AG04449 (cell line): ENCODE results near the gene ELK3.

Source experiments
- CTCF ChIA-PET: fragments of 350-600 bp; formaldehyde crosslinking; extraction: SDS; loops from one replicate; lab custom pipeline; 2021; ENCODE audit warnings: antibody characterized with exemption; lab: Yijun Ruan, JAX
- POLR2A ChIA-PET: fragments of 400-600, 350-600 bp; formaldehyde crosslinking; extraction: SDS; loops from one replicate; lab custom pipeline; 2020; ENCODE audit warnings: antibody characterized with exemption, inconsistent platforms; lab: Yijun Ruan, JAX
- DNase-seq: peaks from one replicate; pipeline ENCODE4 v3.0.0-alpha.2; 2010; ENCODE audit warnings: low read depth, low spot score
- H3K4me3 ChIP-seq: 2 replicates; pipeline ENCODE4 v1.5.1; 2011; ENCODE audit warnings: low read depth, mild to moderate bottlenecking, control low read depth, low read length
- TF ChIP-seq, protein P1 (sequence below): IDR thresholded peaks from one replicate; pipeline ENCODE4 v1.5.1; 2011; ENCODE audit warnings: mild to moderate bottlenecking, moderate library complexity, low read length, control low read depth, inconsistent platforms; ENCODE audit not compliant: insufficient read depth; ENCODE audit errors: missing control alignments

The ELK3 gene

DNA sequence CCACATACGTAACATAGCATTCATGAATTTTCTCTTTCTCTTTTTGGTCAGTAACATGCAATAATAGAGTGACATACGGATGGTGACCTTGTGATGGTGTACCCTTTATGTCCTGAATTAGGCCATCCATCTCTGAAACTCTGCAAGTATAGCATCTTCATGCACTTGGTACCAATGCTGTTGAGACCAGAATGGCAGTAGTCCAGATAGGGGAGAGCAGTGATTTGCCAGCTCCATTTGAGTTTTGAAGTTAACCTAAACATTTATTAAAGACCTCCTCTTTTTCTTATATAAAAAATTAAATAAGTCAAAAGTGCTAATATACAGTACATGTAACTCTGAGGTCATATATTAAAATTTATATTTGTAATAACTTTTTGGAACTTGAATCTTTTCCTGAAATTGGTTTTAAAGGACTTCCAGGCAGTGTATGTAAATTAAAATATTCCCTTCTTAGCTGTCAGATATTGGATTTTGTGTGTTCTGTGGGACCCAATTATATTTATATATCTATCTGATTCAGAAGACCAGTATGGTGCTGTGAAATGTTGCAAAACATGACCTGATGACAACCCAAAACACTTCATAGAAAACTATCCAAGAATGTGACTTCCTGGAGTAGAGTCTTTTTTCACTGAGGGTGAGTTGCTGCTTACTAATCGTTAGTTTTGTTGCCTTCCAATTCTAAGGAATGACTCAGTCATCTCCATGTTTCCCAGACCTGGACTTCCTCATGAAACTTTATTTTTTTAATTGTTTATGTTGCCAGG, 3.5 kb downstream of the ELK3 start:
- no peak overlapping the region; the same call in 1 of the 2 replicates for H3K4me3 ChIP-seq
- ChIA-PET POLR2A (no interaction called here), CTCF (interaction anchor here (1.3 to 16.6 kb wide), 3 partner anchors 17 to 319 kb away, joined by 4 to 177 read pairs (median 5); no protein-coding TSS in a partner anchor)
- TF ChIP-seq, protein P1, sequence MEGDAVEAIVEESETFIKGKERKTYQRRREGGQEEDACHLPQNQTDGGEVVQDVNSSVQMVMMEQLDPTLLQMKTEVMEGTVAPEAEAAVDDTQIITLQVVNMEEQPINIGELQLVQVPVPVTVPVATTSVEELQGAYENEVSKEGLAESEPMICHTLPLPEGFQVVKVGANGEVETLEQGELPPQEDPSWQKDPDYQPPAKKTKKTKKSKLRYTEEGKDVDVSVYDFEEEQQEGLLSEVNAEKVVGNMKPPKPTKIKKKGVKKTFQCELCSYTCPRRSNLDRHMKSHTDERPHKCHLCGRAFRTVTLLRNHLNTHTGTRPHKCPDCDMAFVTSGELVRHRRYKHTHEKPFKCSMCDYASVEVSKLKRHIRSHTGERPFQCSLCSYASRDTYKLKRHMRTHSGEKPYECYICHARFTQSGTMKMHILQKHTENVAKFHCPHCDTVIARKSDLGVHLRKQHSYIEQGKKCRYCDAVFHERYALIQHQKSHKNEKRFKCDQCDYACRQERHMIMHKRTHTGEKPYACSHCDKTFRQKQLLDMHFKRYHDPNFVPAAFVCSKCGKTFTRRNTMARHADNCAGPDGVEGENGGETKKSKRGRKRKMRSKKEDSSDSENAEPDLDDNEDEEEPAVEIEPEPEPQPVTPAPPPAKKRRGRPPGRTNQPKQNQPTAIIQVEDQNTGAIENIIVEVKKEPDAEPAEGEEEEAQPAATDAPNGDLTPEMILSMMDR, result no peak
- DNase-seq, result peak; percentile 90

DNA sequence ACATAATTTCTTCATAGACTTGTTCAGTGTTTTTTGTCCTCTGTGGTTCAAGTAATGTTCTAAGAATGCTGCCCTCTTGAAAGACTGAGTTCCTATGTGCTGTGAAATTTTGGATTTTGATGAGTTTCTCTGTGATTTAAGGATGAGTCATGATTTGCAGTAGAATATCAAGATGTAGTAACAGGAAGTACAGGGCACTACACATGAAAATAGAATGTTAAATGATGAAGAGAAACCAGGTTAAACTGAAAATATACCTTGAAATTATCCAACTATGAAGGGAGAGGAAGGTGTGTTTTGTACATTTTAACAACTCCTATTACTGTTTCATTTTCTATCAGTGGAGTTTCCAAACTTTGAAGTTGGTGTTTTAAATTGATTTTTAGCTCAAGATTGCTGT, 4.8 kb downstream of the ELK3 start:
- no peak overlapping the region; the same call in 1 of the 2 replicates for H3K4me3 ChIP-seq
- POLR2A ChIA-PET, result no interaction called here
- peak; percentile 78 for DNase-seq
- CTCF ChIA-PET, result interaction anchor here (0.7 to 16.6 kb wide), 3 partner anchors 15 to 317 kb away, joined by 3 to 177 read pairs (median 5); no protein-coding TSS in a partner anchor
- TF ChIP-seq, protein P1, result no peak

DNA sequence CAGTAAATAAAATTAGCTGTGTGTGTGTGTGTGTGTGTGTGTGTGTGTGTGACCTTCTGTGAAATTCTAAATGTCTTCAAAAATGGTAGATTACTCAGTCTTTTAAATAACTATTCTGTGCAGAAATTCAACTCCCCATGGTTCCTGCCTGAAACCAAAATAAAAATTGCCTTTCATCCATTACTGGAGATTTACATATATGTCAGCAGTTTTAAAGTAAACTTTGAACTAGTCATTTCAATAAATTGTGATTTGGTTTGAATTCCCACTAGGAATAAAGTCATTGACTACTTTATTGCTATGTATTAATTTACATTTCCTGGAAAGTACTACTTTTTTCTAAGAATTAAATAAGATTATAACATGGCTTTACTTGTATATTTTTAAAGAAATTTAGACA, 5.3 kb downstream of the ELK3 start:
- POLR2A ChIA-PET, result no interaction called here
- no peak for DNase-seq
- CTCF ChIA-PET, result interaction anchor here (0.5 to 16.6 kb wide), 4 partner anchors 15 to 317 kb away, joined by 3 to 177 read pairs (median 4); no protein-coding TSS in a partner anchor
- H3K4me3 ChIP-seq, result no peak overlapping the region; the same call in 1 of the 2 replicates
- TF ChIP-seq, protein P1, result no peak

DNA sequence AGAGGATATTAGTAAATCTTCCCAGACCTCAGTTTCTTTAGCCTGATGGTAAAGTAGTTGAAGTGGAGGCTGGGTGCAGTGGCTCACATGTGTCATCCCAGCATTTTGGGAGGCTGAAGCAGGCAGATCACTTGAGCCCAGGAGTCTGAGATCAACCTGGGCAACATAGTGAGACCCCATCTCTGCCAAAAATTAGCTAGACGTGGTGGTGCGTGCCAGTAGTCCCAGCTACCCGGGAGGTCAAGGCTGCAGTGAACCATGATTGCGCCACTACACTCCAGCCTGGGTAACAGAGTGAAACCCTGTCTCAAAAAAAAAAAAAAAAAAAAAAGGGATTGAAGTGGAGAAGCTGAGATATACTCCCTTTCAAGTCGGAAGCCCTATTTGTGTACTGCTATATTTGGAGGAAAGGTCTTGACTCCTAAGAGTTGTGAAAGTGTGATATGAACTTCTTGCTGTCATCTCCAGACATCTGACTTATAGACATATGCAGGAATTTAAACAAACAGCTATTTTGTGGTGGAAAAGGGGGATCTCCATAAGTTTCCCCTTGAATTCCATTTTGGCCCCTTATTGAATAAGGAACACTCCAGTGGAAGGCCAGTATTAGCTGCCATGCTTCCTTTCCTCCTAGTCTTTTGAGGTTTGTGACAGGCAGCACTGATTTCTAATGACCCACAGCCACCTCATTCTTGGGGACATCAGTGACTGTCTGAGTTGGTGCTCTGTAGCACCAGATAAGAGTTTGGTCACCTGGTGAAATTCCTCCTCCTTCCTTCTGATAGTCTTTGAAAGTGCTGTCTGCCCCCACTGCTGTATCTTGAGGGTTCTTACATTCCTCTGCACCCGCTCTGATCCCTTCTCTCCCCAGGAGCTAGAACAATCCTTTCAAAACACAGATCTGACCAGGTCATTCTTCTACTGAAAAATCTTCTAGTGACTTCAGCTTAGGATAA, 7.4 kb downstream of the ELK3 start:
- ChIA-PET POLR2A (no interaction called here), CTCF (interaction anchor here (0.8 to 16.6 kb wide), 4 partner anchors 13 to 315 kb away, joined by 4 to 177 read pairs (median 6); no protein-coding TSS in a partner anchor)
- DNase-seq, result no peak
- TF ChIP-seq, protein P1, result no peak
- no peak overlapping the region for H3K4me3 ChIP-seq

DNA sequence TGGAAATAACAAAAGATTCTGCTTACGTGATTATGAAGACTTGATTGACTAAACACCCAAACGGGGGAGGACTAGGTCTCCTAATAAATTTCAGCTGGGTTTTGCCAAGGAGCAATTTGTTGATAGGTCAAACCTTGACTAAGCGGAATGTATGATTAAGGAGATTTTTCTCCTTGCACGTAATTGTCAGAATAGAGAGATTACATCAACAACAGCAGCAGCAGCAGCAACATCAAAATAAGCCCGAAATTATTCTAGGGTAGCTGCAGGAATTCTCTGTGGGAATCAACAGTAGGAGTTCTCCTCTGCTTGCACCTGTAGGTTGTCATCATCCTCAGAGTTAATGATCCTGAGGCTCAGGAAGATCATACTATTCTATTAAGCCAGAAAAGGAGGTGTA, 10.2 kb downstream of the ELK3 start:
- DNase-seq, result no peak
- H3K4me3 ChIP-seq, result no peak overlapping the region
- ChIA-PET POLR2A (interaction anchor here (0.6 kb wide), 1 partner anchor 11 kb away, joined by 5 read pairs; no protein-coding TSS in a partner anchor), CTCF (interaction anchor here (1.1 to 16.6 kb wide), 4 partner anchors 10 to 297 kb away, joined by 3 to 177 read pairs (median 6); no protein-coding TSS in a partner anchor)
- TF ChIP-seq, protein P1, result no peak
